ENCODE measurements around the gene TXLNA.

DNA sequence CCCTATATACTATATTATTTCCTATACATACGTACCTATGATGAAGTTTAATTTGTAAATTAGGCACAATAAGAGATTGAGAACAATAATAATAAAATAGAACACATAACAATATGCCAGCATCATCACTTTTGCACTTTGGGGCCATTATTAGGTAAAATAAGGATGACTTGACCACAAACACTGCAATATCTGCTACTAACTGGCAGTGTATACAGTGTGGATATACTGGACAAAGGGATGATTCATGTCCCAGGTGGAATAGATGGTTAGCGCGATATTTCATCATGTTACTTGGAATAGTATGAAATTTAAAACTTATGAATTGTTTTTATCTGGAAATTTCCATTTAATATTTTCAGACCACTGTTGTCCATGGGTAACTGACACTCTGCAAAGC lies 35.4 kb upstream of the TXLNA start:
- TF ChIP-seq CTCF (IDR thresholded peaks at IDR 0.05): no peak
- TF ChIP-seq POLR2A (IDR thresholded peaks at IDR 0.05): no peak
